ENCODE results near the gene ZNF428. TPM values are rescaled to one million over a fixed set of nuclear protein-coding genes. Genes with fewer than 3 reads are reported as not detected.

ZNF428 gene
- total and polyA plus RNA-seq, 7 donors = 12.4 to 39.0 (median 27.9) TPM

GRCh38 chr19:43625918-43626579 lies 6.6 kb upstream of the ZNF428 start:
- Histone ChIP-seq H3K4me1 (peaks cover 3% of the 10 kb centered on the region), H3K9me3 (no peaks in the 10 kb centered on the region), H3K27me3 (ENCODE audit: insufficient read depth in 3 of 3, low read length in 2 of 3) (no peaks in the 10 kb centered on the region), H3K4me3 (no peak overlapping the region), H3K27ac (no peak overlapping the region), H3K36me3 (ENCODE audit: insufficient read depth in 1 of 2, low read depth in 1 of 2) (no peaks in the 10 kb centered on the region)
- TF ChIP-seq, protein P1, sequence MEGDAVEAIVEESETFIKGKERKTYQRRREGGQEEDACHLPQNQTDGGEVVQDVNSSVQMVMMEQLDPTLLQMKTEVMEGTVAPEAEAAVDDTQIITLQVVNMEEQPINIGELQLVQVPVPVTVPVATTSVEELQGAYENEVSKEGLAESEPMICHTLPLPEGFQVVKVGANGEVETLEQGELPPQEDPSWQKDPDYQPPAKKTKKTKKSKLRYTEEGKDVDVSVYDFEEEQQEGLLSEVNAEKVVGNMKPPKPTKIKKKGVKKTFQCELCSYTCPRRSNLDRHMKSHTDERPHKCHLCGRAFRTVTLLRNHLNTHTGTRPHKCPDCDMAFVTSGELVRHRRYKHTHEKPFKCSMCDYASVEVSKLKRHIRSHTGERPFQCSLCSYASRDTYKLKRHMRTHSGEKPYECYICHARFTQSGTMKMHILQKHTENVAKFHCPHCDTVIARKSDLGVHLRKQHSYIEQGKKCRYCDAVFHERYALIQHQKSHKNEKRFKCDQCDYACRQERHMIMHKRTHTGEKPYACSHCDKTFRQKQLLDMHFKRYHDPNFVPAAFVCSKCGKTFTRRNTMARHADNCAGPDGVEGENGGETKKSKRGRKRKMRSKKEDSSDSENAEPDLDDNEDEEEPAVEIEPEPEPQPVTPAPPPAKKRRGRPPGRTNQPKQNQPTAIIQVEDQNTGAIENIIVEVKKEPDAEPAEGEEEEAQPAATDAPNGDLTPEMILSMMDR (IDR thresholded peaks at IDR 0.05) = no peak
- no peak for DNase-seq
- no peak for ATAC-seq
- 80 to 87% (median 81%) methylated on average over 32 of the region's 32 CpGs for WGBS, 3 donors
- intact Hi-C loops (cut with DNase I) = no loop called here

DNA sequence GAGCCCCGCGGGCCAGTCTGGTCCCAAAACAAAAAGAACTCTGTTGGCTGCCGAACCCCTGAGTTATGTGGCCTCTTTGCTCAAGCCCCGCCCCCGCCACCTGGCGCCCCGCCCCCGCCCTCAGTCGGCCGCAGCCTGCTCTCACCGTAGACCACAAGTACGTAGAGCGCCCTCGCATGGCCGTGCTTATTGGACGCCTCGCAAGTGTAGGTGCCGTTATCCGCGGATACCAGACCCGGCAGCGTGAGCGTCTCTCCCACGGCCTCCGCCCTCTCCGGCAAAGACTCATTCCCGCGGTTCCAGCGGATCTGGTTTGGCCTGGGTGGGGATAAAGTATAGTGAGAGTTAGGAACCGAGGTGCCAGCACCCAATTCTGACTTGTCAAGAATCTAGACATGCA lies 5.5 kb upstream of the ZNF428 start:
- TF ChIP-seq, protein P1 (IDR thresholded peaks at IDR 0.05) = no peak
- Histone ChIP-seq H3K27ac (no peak overlapping the region), H3K27me3 (ENCODE audit: insufficient read depth in 3 of 3, low read length in 2 of 3) (no peaks in the 10 kb centered on the region), H3K4me1 (peaks cover 3% of the 10 kb centered on the region), H3K4me3 (no peak overlapping the region), H3K9me3 (no peaks in the 10 kb centered on the region), H3K36me3 (ENCODE audit: insufficient read depth in 1 of 2, low read depth in 1 of 2) (no peaks in the 10 kb centered on the region)
- WGBS, 3 donors = 29 to 46% (median 39%) methylated on average over 30 of the region's 30 CpGs
- ATAC-seq = peak in 1 of 4 donors; percentile 34
- intact Hi-C loops (cut with DNase I) = no loop called here
- DNase-seq = peak; percentile 31 to 68

DNA sequence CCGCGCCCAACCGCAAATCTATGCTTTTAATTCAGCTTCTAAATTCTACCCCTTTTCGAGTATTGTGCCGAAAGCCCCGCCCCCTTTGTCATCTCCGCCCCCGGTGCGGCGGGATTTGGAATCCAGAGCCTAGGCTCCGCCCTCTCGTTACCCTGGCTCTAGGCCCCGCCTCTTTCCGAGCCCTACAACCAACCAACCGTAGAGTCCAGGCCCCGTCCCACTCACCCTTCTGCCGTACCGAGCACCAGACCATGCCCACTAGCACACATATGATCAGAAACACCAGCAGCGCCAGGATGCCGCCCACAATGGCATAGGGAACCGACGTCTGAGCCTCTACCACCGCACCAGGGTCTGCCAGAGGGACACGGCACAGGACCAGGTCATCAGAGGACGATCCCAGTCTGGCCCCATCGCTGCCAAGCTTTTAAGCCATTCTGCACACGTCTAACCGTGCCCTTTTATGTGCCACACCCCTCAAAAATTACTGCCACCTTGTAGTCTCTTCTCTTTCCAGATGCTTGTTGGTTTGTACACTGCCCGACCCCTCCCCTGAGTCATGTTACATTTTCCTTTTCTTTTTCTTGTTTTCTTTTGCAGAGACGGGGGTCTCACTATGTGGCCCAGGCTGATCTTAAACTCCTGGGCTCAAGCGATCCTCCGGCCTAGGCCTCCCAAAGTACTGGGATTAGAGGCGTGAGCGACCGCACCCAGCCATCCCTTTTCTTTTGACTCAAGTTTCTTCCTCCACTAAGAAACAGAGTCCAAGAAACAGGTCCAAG lies 4.7 kb upstream of the ZNF428 start:
- ATAC-seq (no peak), DNase-seq (no peak)
- TF ChIP-seq, protein P1 (IDR thresholded peaks at IDR 0.05) = no peak
- WGBS, 3 donors = 76 to 79% (median 78%) methylated on average over 35 of the region's 35 CpGs
- H3K36me3 ChIP-seq (ENCODE audit: insufficient read depth in 1 of 2, low read depth in 1 of 2) = no peaks in the 10 kb centered on the region
- no peak overlapping the region for H3K4me3 ChIP-seq
- peaks cover 3% of the 10 kb centered on the region for H3K4me1 ChIP-seq
- H3K9me3 ChIP-seq = no peaks in the 10 kb centered on the region
- H3K27ac ChIP-seq = no peak overlapping the region
- H3K27me3 ChIP-seq (ENCODE audit: insufficient read depth in 3 of 3, low read length in 2 of 3) = no peaks in the 10 kb centered on the region
- intact Hi-C loops (cut with DNase I) = no loop called here

GRCh38 chr19:43622956-43623355 lies 3.5 kb upstream of the ZNF428 start:
- Histone ChIP-seq H3K36me3 (ENCODE audit: insufficient read depth in 1 of 2, low read depth in 1 of 2) (no peaks in the 10 kb centered on the region), H3K4me1 (peaks cover 3% of the 10 kb centered on the region), H3K9me3 (no peaks in the 10 kb centered on the region), H3K27ac (no peak overlapping the region), H3K27me3 (ENCODE audit: insufficient read depth in 3 of 3, low read length in 2 of 3) (no peaks in the 10 kb centered on the region), H3K4me3 (no peak overlapping the region)
- WGBS, 3 donors = 68 to 73% (median 70%) methylated on average over 1 of the region's 1 CpG
- DNase-seq = no peak
- intact Hi-C loops (cut with DNase I) = no loop called here
- ATAC-seq = no peak
- TF ChIP-seq, protein P1 (IDR thresholded peaks at IDR 0.05) = no peak

All from psoas muscle (tissue), 8 donors.